HG03432 (cell line): ENCODE results near the gene ADSS1.

Experiments
- ATAC-seq: cut with Tn5 transposase; IDR thresholded peaks from one replicate; pipeline ENCODE4 v1.9.1; 2021; ENCODE audit warnings: mild to moderate bottlenecking, moderate library complexity; ENCODE audit not compliant: unreplicated experiment

ADSS1 gene

DNA sequence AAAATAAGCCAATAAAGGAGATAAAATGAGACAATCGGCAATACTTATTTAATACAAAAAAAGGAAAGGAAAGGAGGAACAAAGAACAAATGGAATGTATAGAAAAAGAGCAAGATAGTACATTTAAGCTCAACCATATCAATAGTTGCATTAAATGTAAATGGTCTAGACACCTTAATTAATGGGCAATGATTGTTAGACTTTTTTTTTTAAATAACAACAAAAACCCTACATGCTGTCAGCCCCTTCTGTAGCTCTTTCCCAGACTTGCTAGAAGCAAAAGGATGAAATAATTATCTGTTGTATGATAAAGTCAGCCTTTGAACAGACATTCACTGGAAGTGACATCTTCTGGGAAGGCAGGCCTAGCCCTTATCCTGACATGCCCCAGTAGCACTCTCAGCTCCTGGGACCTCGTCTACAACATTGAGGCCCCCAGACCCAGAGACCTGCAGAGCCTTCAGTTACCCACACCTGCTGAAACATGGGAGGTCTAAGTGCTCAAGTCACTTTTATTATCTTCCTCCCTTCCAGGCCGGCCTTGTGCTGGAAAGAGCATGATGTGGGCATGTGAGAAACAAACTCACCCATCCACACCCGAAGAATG, 42.3 kb downstream of the ADSS1 start:
- no peak for ATAC-seq

DNA sequence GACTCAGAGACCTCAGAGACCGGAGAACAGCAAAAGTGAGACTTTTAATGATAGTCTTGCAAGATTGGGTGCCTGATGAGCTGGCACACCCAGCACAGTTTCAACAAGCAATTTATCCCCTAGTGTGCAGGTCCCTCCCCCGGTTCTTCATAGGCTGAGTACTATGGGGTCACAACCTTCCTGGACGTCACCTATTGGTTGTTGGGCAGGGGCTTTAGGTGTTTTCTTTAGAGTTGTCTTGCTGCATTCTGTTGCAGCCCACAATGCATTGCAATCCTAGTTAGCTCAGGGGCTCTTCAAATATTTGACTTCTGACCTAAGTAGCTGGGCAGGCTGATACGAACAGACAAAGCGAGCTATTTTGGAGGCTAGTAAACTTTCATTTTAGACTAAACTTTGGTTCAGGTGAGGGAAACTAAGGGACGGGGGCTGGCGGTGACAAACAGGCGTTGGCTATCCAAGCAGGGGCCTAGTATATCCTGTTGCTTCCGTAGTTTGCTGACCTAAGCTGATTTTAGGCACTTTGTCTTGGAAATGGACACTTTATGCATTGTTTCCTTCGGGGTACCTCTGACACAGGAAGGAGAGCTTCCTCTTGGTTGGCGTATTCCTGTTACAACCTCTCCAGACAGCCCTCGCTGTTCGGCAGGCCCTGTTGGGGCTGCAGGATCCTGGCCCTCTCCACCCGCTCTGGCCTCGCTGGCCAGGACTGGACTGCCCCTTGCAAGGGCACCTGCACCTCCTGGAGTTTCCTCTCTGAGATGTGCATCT, 43.0 kb downstream of the ADSS1 start:
- no peak for ATAC-seq

DNA sequence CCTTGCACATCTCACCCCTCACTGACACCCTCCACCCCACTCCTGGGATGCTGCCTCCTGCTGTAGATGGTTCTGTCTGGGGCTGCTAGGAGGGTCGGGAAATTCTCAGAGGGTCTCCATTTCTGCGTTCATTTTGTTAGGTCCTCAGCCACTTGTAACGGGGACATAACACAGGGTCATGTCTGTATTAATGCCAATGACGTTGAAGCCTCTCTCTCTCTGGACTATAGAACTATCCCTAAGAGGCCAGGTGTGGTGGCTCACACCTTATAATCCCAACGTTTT, 43.5 kb downstream of the ADSS1 start:
- no peak for ATAC-seq

DNA sequence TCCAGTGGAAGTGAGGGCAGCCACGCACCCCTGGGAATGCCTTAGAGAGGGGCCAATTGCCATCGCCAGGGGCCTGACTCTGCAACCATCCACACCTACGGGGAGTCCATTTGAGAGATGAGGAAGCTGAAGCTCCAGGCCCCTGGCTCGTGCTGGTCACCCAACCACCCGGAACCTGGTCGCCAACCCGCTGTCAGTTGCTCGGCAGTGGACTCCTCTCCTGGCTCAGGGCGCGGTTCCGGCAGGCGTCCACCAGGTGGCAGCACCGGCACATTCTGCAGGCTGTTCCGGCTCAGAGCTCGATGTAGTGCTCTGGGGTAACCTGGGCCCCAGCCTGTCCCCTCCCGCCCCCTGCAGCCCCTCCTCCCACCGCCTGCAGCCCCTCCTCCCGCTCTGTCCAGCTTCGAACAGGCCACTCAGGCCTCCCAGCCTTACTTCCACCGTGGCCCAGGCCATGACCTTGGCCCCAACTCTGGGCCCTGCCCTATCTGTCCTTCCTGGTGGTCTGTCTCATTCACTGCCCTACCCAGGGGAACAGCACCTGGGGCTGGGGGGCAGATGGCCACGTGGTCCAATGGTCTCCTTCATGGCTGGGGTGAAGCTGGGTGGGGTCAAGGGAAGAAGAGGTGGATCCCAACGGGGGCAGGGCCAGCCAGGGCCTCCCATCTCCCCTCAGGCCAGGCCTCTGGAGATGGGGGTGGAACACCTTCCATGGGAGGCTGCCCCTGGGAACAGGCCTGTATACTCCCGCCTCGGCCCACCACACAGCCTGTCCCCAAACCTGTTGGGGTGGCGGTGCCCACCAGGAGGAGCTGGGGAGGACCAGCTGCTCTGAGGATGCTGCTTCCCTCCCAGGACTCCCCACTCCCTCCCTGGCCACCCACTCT, 44.7 kb downstream of the ADSS1 start:
- peak; percentile 79 for ATAC-seq

DNA sequence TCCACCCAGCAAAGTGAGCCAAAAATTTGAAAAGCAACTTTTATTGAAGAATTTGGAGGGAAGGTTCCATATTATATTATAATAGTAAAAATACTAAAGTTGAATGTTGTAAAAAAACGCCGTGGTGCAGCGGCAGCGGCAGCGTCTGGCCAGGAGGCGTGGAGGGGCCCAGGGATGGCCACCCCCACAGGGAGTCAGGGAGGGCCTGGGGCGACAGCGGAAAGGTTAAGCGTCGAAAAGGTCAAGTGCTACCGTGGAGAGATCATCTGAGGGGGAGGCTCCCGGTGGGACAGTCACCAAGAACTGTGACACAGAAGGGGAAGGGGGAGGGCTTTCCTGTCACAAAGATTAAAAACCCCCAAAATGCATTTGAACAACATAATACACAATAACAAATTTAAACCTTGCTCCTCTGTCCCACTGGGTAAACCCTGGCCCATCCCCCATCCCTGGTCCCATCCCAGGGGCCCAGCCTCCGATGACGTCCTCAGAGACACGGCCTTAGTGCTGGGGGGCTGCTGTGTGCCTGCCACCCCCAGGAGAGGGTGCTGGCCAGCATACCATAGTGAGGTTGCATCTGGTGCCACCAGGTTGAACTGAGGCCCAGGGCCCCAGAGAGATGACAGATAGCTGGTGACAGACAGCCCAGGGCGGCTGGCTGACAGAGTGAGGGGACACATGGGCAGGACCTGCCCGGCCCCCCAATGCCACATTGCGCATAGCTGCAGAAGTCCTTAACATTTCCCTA, 45.5 kb downstream of the ADSS1 start:
- ATAC-seq = no peak

DNA sequence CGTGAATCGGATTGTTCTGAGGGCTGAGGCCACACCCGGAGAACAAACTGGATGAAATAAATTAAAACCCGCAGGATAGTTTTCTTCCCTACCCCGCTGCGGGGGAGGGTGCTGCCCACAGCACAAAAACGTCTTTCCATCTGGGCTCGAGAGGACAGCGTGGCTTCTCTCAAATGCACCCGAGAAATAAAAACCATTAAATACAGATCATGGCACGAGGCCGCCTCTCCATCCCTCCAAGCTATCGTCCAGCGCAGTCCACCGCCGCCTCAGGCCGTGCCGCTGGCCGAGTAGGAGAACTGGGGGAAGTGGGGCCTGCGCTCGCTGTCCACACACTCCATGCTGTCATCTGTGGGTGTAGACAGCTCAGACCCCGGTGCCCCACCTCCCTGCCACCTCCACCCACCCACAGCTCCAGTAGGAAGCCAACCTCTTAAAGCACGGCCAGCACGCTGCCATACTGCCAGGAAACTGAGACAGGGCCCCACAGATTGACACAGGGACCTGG, 46.1 kb downstream of the ADSS1 start:
- ATAC-seq = no peak

DNA sequence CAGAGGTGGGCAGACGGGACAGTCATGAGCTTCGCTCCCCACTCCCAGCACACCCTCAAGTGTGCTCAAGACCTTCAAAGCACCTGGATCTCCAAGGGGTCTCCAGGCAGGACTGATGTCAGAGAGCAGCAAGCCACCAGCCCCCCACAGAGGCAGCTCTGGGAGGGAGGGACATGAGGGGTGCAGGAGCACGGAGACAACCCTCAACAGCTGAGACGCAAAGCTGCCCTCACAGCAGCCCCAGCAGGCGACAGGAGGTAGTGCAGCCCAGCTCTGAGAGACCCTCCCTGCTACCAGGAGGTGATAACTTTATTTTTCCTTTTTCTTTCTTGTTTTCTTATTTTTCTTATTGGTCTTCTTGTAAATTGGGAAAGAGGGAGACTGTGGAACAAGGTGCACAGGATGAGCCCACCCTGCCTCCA, 46.8 kb downstream of the ADSS1 start:
- no peak for ATAC-seq

DNA sequence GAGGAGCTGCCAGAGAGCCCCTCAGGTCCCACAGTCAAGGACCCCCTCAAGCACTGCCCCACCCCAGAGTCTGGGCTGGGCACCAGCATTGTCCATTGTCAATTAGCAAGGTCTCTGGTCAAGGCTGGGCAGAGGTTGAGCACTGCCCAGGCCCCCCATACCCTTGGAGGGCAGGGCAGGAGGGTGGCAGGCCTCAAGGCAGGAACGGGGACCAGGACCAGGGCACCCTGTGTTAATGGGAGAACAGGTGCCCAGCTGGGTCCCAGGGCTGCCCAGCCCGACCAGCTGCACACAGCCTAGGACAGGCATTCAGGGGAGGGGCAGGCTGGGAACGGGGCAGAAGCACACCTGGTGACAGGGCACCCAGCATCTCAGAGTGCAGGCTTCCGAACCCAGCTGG, 47.3 kb downstream of the ADSS1 start:
- no peak for ATAC-seq

DNA sequence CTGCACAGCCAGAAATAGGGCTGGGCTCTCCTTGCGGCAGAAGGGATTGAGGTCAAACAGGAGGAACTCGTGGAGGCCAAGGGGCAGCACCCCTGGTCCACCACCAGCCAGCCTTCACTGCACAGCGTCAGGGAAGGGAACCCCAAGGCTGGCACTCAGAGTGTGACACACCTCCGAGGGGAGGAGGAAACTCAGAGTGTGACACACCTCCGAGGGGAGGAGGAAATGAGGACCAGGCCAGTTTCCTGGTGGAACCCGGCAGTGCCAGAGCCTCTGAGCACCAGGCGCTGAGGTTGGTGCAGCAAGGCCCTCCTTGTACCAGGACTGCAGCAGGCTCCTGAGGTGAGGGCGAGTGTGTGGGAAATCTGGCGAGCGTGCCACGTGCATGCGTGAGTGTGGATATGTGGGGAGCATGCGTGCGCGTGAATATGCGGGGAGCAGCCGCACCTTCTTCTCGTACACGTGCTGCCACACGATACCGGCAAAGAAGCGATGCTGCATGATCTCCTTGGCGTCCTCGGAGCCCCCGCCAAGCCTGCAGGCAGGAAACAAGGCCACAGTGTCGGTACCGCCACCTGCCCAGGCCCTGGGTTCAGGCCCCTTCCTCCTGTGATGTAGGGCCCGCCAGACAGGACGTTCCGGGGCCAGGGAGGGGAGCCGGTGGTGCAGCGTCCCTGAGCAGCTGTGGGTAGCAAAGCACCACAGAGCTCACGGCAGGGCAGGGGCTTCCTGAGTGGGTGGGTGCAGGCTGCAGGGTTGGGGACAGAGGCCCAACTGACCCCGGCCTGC, 48.1 kb downstream of the ADSS1 start:
- no peak for ATAC-seq

DNA sequence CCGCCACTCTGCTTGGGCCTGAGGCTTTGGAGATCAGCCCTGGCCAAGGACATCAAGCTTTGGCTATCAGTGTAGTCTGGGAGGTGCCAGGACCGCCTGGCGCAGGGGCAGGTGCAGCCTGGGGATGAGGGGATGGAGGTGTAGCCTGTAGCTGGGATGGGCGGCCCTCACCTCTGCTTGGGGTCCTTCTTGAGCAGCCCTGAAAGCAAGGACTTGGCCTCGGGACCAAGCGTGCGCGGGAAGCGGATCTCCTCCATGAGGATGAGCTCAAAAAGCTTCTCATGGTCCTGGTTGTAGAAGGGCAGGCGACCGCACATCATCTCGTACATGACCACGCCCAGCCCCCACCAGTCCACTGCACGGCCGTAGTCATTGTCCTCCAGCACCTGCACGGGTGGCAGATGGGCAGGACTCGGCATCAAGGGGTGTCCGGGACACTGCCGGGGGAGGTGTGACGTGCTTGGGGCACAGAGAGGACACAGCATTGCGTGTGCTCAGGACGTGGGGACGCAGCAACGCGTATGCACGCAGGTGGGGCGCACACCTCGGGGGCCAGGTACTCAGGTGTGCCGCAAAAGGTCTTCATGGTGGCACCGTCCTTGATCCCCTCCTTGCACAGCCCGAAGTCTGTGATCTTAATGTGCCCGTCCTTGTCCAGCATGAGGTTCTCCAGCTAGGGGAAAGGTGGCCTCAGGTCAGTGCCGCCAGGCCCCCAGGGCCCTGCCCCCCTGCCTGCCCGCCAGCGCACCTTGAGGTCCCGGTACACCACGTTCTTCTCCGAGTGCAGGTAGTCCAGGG, 48.9 kb downstream of the ADSS1 start:
- ATAC-seq = no peak

DNA sequence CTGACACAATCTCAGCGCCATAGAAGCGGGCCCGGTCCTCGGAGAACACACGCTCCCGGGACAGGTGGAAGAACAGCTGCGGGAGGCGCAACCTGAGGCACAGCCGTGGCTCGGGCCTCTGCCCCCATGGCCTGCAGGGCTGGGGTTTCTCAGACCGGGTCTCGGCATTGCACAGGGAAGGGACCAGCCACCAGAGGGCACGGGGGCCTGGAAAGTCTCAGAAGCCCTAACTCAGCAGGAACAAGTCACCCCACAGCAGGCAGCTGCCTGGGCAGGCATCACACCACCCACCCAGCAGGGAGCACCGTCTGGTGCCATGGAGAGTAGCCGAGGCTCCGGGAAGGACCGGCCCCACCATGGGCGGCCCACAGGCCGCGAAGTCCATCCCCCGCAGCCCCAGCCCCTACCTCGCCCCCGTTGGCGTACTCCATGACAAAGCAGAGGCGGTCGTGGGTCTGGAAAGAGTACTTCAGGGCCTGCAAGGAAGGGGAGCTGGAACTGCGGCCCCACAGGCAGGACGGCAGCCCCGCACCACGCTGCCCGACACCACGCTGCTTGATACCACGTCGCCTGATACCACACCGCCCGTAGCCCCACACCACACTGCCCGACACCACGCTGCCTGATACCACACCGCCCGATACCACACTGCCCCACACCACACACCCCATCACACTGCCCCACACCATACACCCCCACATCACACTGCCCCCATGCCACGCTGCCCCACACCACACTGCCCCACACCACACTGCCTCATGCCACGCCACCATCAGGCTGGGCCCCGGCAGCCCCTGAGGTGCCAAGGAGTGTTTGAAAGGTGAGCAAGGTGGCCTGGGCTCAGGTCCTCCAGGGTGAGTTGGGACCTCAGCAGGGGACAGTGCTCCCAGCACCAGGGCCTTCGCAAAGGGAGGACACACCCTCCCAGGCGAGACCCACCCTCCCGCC, 49.8 kb downstream of the ADSS1 start:
- ATAC-seq = no peak

DNA sequence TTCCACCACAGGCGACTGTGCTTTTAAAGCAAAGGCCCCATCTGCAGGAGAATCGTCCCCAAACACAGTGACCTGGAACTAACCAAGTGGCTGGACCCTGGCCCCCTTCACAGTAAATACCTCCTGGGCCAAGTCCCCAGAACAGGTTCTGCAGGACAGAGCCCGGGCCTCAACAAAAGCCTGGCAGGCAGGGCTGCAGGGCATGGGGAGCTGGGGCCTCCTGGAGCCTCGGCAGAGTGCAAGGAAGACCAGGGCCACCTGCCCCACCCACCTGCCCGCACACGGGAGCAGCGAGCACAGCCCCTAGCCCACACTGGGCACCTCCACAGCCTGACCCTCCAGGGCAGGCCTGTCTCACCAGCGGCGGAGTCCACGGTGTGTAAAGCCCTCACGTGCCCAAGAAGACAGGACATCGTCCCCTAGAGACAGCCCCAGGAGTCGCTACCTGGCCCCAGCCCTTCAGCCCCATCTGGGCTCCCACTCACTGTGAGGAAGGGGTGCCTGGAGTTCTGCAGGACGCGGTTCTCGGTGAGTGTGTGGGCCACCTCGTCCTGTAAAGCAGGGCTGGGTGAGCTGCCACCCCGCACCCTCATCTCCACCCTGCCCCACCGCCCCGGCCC, 50.5 kb downstream of the ADSS1 start:
- ATAC-seq = no peak

DNA sequence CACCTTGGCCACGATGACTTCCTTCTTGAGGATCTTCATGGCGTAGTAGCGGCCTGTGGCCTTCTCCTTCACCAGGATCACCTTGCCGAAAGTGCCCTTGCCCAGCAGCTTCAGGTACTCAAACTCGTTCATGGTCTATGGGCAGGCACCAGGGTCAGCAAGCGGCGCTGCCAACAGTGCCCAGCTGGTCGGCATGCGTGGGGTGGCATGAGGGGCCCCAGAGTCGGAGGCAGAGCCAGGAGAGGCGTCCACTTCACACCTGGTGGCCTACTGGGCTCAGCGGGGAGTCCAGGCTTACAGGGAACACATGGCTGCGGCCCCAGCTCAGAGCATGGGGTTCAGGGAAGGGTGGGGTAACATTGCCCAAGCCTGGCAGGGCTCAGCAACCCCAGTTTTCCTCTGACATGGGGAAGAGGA, 51.1 kb downstream of the ADSS1 start:
- no peak for ATAC-seq

DNA sequence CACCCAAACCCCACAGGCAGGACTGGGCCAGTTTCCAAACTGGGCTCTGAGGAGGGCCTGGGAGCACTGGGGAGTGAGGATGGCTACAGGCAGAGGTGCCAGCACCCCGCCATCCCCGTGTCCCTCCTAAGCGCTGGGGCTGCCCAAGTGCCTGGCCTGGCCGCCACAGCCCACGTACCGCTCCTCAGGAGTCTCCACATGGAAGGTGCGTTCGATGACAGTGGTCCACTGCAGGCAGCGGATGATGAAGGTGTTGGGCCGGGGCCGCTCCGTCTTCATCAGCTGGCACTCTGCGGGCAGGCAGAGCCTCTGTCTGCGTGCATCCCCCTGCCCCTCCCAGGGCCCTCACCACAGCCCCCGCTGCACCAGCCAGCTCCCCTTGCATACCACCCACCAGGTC, 52.5 kb downstream of the ADSS1 start:
- ATAC-seq = no peak

DNA sequence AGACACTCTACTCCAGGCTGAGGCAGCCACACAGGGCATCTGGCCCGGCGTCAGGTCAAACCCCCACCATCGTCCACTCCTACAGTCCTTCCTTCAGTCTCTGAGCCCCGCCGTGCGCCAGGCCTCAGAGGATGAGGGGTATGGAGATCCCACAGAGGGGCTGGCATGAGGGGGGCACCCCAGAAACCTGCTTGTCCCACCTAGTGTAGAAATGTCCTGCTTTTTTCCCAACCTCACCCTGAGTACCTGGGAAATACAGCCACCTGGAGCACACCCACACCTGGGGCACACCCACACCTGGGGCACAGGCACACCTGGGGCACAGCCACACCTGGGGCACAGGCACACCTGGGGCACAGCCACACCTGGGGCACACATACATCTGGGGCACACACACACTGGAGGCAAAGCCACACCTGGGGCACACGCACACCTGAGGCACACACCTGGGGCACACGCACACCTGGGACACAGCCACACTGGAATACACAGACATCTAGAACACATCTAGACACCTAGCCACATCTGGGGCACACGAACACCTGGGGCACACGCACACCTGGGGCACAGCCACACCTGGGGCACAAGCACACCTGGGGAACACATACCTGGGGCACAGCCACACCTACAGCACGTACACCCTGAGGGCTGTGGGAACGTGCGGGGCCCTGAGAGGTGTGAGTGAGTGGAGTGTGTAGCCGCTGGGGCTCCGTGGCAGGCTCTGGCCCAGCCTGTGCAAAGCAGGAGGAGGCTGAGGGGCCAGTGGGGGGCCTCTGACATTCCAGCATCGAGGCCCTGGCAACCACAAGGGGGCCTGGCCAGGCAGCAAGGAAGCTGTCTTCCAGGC, 53.2 kb downstream of the ADSS1 start:
- ATAC-seq = no peak

DNA sequence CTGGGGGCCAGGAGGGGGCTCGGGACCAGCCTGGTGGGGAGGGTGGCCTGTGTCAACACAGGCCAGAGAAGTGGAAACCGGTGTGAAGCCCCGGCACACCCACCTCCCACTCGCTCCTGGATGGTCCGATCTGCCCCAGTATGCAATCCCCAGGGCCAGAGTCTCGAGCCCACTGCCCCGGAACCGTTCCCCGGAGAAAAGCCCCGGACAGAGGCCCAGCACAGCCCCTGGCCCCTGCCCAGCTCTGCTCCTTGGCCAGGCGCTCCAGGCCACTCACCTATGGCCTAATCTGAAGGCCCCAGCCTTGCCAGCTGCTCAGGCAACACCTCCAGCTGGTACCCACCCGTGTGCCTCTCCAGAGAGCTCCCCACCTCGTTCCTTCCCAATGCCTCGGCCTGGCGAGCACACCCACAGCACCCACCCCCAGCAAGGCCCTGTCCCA, 53.8 kb downstream of the ADSS1 start:
- no peak for ATAC-seq
